GM18508 (cell line): ENCODE results near the gene NCOA1.

ENCODE experiments used
- ATAC-seq: cut with Tn5 transposase; IDR thresholded peaks from one replicate; pipeline ENCODE4 v1.9.1; 2021; ENCODE audit warnings: moderate number of reproducible peaks; ENCODE audit not compliant: insufficient read depth, unreplicated experiment

The NCOA1 gene

GRCh38 chr2:24618680-24619079 is 127.6 kb downstream of the NCOA1 start:
- no peak for ATAC-seq

- no peak for ATAC-seq
These were observed 129.9 kb downstream of the NCOA1 start for GRCh38 chr2:24620936-24621335.

GRCh38 chr2:24621779-24622538 is 130.9 kb downstream of the NCOA1 start:
- no peak for ATAC-seq

GRCh38 chr2:24623535-24623934 is 132.5 kb downstream of the NCOA1 start:
- ATAC-seq: no peak

GRCh38 chr2:24625728-24626127 is 134.7 kb downstream of the NCOA1 start:
- ATAC-seq: no peak

- ATAC-seq: no peak
These were observed 135.1 kb downstream of the NCOA1 start for GRCh38 chr2:24626131-24626530.

- no peak for ATAC-seq
These were observed 137.7 kb downstream of the NCOA1 start for GRCh38 chr2:24628746-24629145.

- no peak for ATAC-seq
These were observed 141.1 kb downstream of the NCOA1 start for GRCh38 chr2:24632172-24632571.

GRCh38 chr2:24635181-24635580 is 144.1 kb downstream of the NCOA1 start:
- no peak for ATAC-seq

GRCh38 chr2:24638568-24638967 is 147.5 kb downstream of the NCOA1 start:
- ATAC-seq: no peak

- ATAC-seq: no peak
These were observed 151.3 kb downstream of the NCOA1 start for GRCh38 chr2:24642351-24642750.

- ATAC-seq: no peak
These were observed 152.0 kb downstream of the NCOA1 start for GRCh38 chr2:24643051-24643450.

- no peak for ATAC-seq
These were observed 153.0 kb downstream of the NCOA1 start for GRCh38 chr2:24644032-24644431.

GRCh38 chr2:24650997-24651642 is 160.1 kb downstream of the NCOA1 start:
- ATAC-seq: no peak

- no peak for ATAC-seq
These were observed 160.6 kb downstream of the NCOA1 start for GRCh38 chr2:24651643-24652003.

GRCh38 chr2:24652265-24653182 is 161.5 kb downstream of the NCOA1 start:
- ATAC-seq: no peak

GRCh38 chr2:24657818-24658217 is 166.8 kb downstream of the NCOA1 start:
- ATAC-seq: no peak

- no peak for ATAC-seq
These were observed 167.6 kb downstream of the NCOA1 start for GRCh38 chr2:24658531-24659202.

- no peak for ATAC-seq
These were observed 168.8 kb downstream of the NCOA1 start for GRCh38 chr2:24659862-24660261.

- ATAC-seq: no peak
These were observed 176.5 kb downstream of the NCOA1 start for GRCh38 chr2:24667542-24667941.
